Measurements from ENCODE around the gene FOXF2. TPM values are rescaled to one million over a fixed set of nuclear protein-coding genes. Genes with fewer than 3 reads are reported as not detected.

The FOXF2 gene
- total and polyA plus RNA-seq, 2 of the 4 experiments (the other 2 are of a cell fraction) = 2.5 to 16.3 TPM

DNA sequence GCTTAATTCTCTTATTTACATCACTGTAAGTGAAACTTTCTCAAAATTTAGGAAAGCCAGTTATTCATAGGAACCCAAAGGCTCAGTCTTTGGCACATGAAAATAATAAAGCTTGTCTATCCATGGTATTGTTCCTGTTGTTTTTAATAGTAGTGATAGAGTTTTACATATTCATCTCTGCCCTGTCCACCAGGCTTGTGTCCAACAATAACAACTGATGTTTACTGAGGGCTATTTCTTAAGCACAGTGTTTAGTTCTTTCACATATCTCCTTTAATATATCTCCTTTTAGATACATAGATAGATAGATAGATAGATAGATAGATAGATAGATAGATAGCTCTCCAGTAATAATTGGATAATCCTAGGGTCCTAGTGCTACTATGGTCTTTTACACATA, 43.3 kb upstream of the FOXF2 start:
- H2AK9ac ChIP-seq (replicated peaks; ENCODE audit: low read depth, low read length, poor library complexity) = no peak overlapping the region
- H3K9me1 ChIP-seq (ENCODE audit: insufficient read depth, low read length) = 0 out of 2 replicates have a peak, but pooled peaks cover 4% of the 10 kb centered on the region
- no peak overlapping the region for H2AFZ ChIP-seq (replicated peaks; ENCODE audit: low read length, poor library complexity)
- no peaks in the 10 kb centered on the region; the same call in 1 of the 2 replicates for H3K9me3 ChIP-seq (ENCODE audit: control insufficient read depth, insufficient read depth, low read length)
- H4K20me1 ChIP-seq (ENCODE audit: insufficient read depth, low read length) = no peaks in the 10 kb centered on the region
- dilution Hi-C loops (cut with HindIII; ENCODE audit: low sequenced_read_pairs, unreplicated experiment) (no loop called here), intact Hi-C loops (cut with micrococcal nuclease) (no loop called here), in situ Hi-C loops (cut with MboI; ENCODE audit: low sequenced_read_pairs) (no loop called here)
- no peak overlapping the region for H3K56ac ChIP-seq (ENCODE audit: extremely low read depth, insufficient read depth, low read length)
- no peaks in the 10 kb centered on the region for H3K36me3 ChIP-seq (ENCODE audit: control insufficient read depth, insufficient read depth, low read length)
- H3K27me3 ChIP-seq (ENCODE audit: control insufficient read depth, insufficient read depth, low read length) = no peaks in the 10 kb centered on the region
- no peak overlapping the region for H4K5ac ChIP-seq (ENCODE audit: low read depth, low read length)
- TF ChIP-seq, protein P1, sequence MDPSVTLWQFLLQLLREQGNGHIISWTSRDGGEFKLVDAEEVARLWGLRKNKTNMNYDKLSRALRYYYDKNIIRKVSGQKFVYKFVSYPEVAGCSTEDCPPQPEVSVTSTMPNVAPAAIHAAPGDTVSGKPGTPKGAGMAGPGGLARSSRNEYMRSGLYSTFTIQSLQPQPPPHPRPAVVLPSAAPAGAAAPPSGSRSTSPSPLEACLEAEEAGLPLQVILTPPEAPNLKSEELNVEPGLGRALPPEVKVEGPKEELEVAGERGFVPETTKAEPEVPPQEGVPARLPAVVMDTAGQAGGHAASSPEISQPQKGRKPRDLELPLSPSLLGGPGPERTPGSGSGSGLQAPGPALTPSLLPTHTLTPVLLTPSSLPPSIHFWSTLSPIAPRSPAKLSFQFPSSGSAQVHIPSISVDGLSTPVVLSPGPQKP (IDR thresholded peaks at IDR 0.05; ENCODE audit: borderline replicate concordance, low read depth, low read length) = no peak
- TF ChIP-seq NFE2L2 (IDR thresholded peaks at IDR 0.05; ENCODE audit: low read depth, low read length) = no peak
- no peak for TF ChIP-seq MAFK (IDR thresholded peaks at IDR 0.05; ENCODE audit: low read depth, low read length)
- no peak for TF ChIP-seq MAZ (IDR thresholded peaks at IDR 0.05; ENCODE audit: borderline replicate concordance, low read depth, low read length)
- no peak for TF ChIP-seq RAD21 (IDR thresholded peaks at IDR 0.05; ENCODE audit: low read length)
- TF ChIP-seq MXI1 (IDR thresholded peaks at IDR 0.05; ENCODE audit: borderline replicate concordance, low read depth, low read length) = no peak
- TF ChIP-seq RCOR1 (IDR thresholded peaks at IDR 0.05; ENCODE audit: insufficient replicate concordance, low read length) = no peak
- no peak for TF ChIP-seq SMC3 (IDR thresholded peaks at IDR 0.05; ENCODE audit: low read depth, low read length)
- TF ChIP-seq, protein P2, sequence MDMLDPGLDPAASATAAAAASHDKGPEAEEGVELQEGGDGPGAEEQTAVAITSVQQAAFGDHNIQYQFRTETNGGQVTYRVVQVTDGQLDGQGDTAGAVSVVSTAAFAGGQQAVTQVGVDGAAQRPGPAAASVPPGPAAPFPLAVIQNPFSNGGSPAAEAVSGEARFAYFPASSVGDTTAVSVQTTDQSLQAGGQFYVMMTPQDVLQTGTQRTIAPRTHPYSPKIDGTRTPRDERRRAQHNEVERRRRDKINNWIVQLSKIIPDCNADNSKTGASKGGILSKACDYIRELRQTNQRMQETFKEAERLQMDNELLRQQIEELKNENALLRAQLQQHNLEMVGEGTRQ (IDR thresholded peaks at IDR 0.05; ENCODE audit: low read depth, low read length) = no peak
- no peak for TF ChIP-seq FOS (IDR thresholded peaks at IDR 0.05; ENCODE audit: low read depth, low read length)
- no peak for TF ChIP-seq CEBPB (IDR thresholded peaks at IDR 0.05; ENCODE audit: low read depth, low read length)
- no peak for TF ChIP-seq CHD1 (IDR thresholded peaks at IDR 0.05; ENCODE audit: low read depth, low read length)
- BruUV-seq (replicated peaks) = no TSS peak
- H3K14ac ChIP-seq (replicated peaks; ENCODE audit: low read depth, low read length) = no peak overlapping the region
- no peak overlapping the region for H3K4me3 ChIP-seq (ENCODE audit: insufficient read depth, low read depth, low read length)
- H3K4me1 ChIP-seq (ENCODE audit: control insufficient read depth, insufficient read depth, low read length) = peaks cover 8% of the 10 kb centered on the region
- POLR2A ChIA-PET (ENCODE audit: unreplicated experiment) = interaction anchor here (0.6 kb wide), 1 partner anchor 1865 kb away, joined by 3 read pairs; no protein-coding TSS in a partner anchor
- H3K18ac ChIP-seq (ENCODE audit: low read depth, low read length) = no peak overlapping the region
- H2BK5ac ChIP-seq (ENCODE audit: low read depth, low read length, poor library complexity, severe bottlenecking) = no peak overlapping the region
- H4K8ac ChIP-seq (ENCODE audit: low read depth in 2 of 2, low read length in 2 of 2) = no peak overlapping the region
- no peak overlapping the region for H3K9ac ChIP-seq (ENCODE audit: low read depth, low read length)
- CTCF ChIA-PET = interaction anchor here (1.3 kb wide), 1 partner anchor 434 kb away, joined by 3 read pairs; no protein-coding TSS in a partner anchor
- no peaks in the 10 kb centered on the region for H3K79me1 ChIP-seq (ENCODE audit: low read depth in 1 of 2, low read length in 2 of 2)
- H3K23ac ChIP-seq (ENCODE audit: low read depth, low read length) = no peak overlapping the region
- no peak overlapping the region for H2BK120ac ChIP-seq (ENCODE audit: low read depth, low read length)
- H2AK5ac ChIP-seq (ENCODE audit: low read depth, low read length) = no peak overlapping the region
- H3K4me2 ChIP-seq (ENCODE audit: low read depth, low read length) = no peak overlapping the region
- DNase-seq = peak; percentile 32
- no peak overlapping the region for H3K27ac ChIP-seq (ENCODE audit: insufficient read depth, low read length)
- H2BK20ac ChIP-seq (ENCODE audit: low read depth, low read length) = no peak overlapping the region
- no peak overlapping the region for H4K91ac ChIP-seq (ENCODE audit: insufficient read depth, low read depth, low read length)
- peak; percentile 46 for ATAC-seq (ENCODE audit: low read depth)
- no peak overlapping the region for H3K4ac ChIP-seq (ENCODE audit: low read depth, low read length)
- H2BK15ac ChIP-seq (ENCODE audit: low read depth, low read length) = no peak overlapping the region

Measured in IMR-90 (cell line).